ENCODE measurements around the gene ZFX. TPM values are rescaled to one million over a fixed set of nuclear protein-coding genes. Genes with fewer than 3 reads are reported as not detected.

Gene ZFX
- total RNA-seq, 2 experiments from 2014 or later: 44.4 to 44.5 TPM

GRCh38 chrX:24253030-24253429 lies 103.5 kb downstream of the ZFX start:
- no peak overlapping the region for H3K4me3 Mint-ChIP-seq
- H3K27me3 Mint-ChIP-seq (ENCODE audit: low read depth): peaks cover 3% of the 10 kb centered on the region
- H3K36me3 Mint-ChIP-seq (ENCODE audit: low read depth): no peaks in the 10 kb centered on the region
- no peaks in the 10 kb centered on the region for H3K9me3 Mint-ChIP-seq (ENCODE audit: insufficient read depth)
- POLR2A ChIA-PET: no interaction called here
- no peak overlapping the region for H3K27ac Mint-ChIP-seq
- no peaks in the 10 kb centered on the region for H3K4me1 Mint-ChIP-seq (ENCODE audit: low read depth)
- DNase-seq (no peak), ATAC-seq (no peak)
- CTCF ChIA-PET: no interaction called here

- CTCF ChIA-PET: no interaction called here
- no peaks in the 10 kb centered on the region for H3K36me3 Mint-ChIP-seq (ENCODE audit: low read depth)
- peaks cover 3% of the 10 kb centered on the region for H3K27me3 Mint-ChIP-seq (ENCODE audit: low read depth)
Observed at GRCh38 chrX:24253469-24253868, 103.9 kb downstream of the ZFX start.

GRCh38 chrX:24257011-24257410 lies 107.5 kb downstream of the ZFX start:
- ATAC-seq (no peak), DNase-seq (no peak)
- no peak overlapping the region for H3K4me3 Mint-ChIP-seq
- no peaks in the 10 kb centered on the region for H3K27me3 Mint-ChIP-seq (ENCODE audit: low read depth)
- H3K4me1 Mint-ChIP-seq (ENCODE audit: low read depth): peaks cover 16% of the 10 kb centered on the region
- H3K27ac Mint-ChIP-seq: no peak overlapping the region
- ChIA-PET CTCF (no interaction called here), POLR2A (no interaction called here)
- no peaks in the 10 kb centered on the region for H3K36me3 Mint-ChIP-seq (ENCODE audit: low read depth)
- no peaks in the 10 kb centered on the region for H3K9me3 Mint-ChIP-seq (ENCODE audit: insufficient read depth)

More at GRCh38 chrX:24253469-24253868, 103.9 kb downstream of the ZFX start:
- Mint-ChIP-seq H3K4me1 (ENCODE audit: low read depth) (no peaks in the 10 kb centered on the region), H3K27ac (no peak overlapping the region), H3K4me3 (no peak overlapping the region), H3K9me3 (ENCODE audit: insufficient read depth) (no peaks in the 10 kb centered on the region)
- ATAC-seq (no peak), DNase-seq (no peak)
- POLR2A ChIA-PET: no interaction called here

GRCh38 chrX:24259544-24260240 lies 110.2 kb downstream of the ZFX start:
- no peaks in the 10 kb centered on the region for H3K36me3 Mint-ChIP-seq (ENCODE audit: low read depth)
- no peak overlapping the region for H3K27ac Mint-ChIP-seq
- H3K4me3 Mint-ChIP-seq: no peak overlapping the region
- DNase-seq: peak; percentile 38
- no peak for ATAC-seq
- H3K4me1 Mint-ChIP-seq (ENCODE audit: low read depth): peaks cover 23% of the 10 kb centered on the region
- ChIA-PET CTCF (interaction anchor here (0.9 to 3.0 kb wide), 11 partner anchors 9 to 241 kb away, joined by 3 to 14 read pairs (median 4); no protein-coding TSS in a partner anchor), POLR2A (no interaction called here)
- no peaks in the 10 kb centered on the region for H3K9me3 Mint-ChIP-seq (ENCODE audit: insufficient read depth)
- no peaks in the 10 kb centered on the region for H3K27me3 Mint-ChIP-seq (ENCODE audit: low read depth)

- peak overlapping the region; percentile 84 for H3K27ac Mint-ChIP-seq
- no peaks in the 10 kb centered on the region for H3K9me3 Mint-ChIP-seq (ENCODE audit: insufficient read depth)
- CTCF ChIA-PET: interaction anchor here (0.9 to 3.0 kb wide), 7 partner anchors 18 to 239 kb away, joined by 3 to 14 read pairs (median 6); no protein-coding TSS in a partner anchor
- POLR2A ChIA-PET: no interaction called here
- DNase-seq (peak; percentile 48), ATAC-seq (peak; percentile 79)
- H3K4me1 Mint-ChIP-seq (ENCODE audit: low read depth): peaks cover 23% of the 10 kb centered on the region
- peak overlapping the region; percentile 26 for H3K4me3 Mint-ChIP-seq
- no peaks in the 10 kb centered on the region for H3K36me3 Mint-ChIP-seq (ENCODE audit: low read depth)
- no peaks in the 10 kb centered on the region for H3K27me3 Mint-ChIP-seq (ENCODE audit: low read depth)
Observed at GRCh38 chrX:24260842-24261550, 111.5 kb downstream of the ZFX start.

GRCh38 chrX:24262309-24262708 lies 112.8 kb downstream of the ZFX start:
- Mint-ChIP-seq H3K4me1 (ENCODE audit: low read depth) (peaks cover 23% of the 10 kb centered on the region), H3K9me3 (ENCODE audit: insufficient read depth) (no peaks in the 10 kb centered on the region), H3K4me3 (no peak overlapping the region), H3K36me3 (ENCODE audit: low read depth) (no peaks in the 10 kb centered on the region), H3K27me3 (ENCODE audit: low read depth) (no peaks in the 10 kb centered on the region), H3K27ac (no peak overlapping the region)
- CTCF ChIA-PET: no interaction called here
- POLR2A ChIA-PET: no interaction called here
- no peak for ATAC-seq
- DNase-seq: no peak

- no peaks in the 10 kb centered on the region for H3K27me3 Mint-ChIP-seq (ENCODE audit: low read depth)
Observed at GRCh38 chrX:24264383-24264782, 114.9 kb downstream of the ZFX start.

More at GRCh38 chrX:24264383-24264782, 114.9 kb downstream of the ZFX start:
- ATAC-seq (no peak), DNase-seq (no peak)
- Mint-ChIP-seq H3K4me1 (ENCODE audit: low read depth) (peaks cover 23% of the 10 kb centered on the region), H3K36me3 (ENCODE audit: low read depth) (no peaks in the 10 kb centered on the region), H3K4me3 (no peak overlapping the region), H3K27ac (no peak overlapping the region), H3K9me3 (ENCODE audit: insufficient read depth) (no peaks in the 10 kb centered on the region)
- ChIA-PET CTCF (no interaction called here), POLR2A (no interaction called here)

Other genes with a start within 250 kb of the ZFX start
- 10 to 100 TPM; 28.3 to 33.1 TPM for gene APOO, start 241.8 kb upstream of the ZFX start, total RNA-seq
- gene CXorf58, start 241.7 kb upstream of the ZFX start, total RNA-seq: under 1 TPM; 0.21 to 0.31 TPM
- gene KLHL15, start 122.5 kb upstream of the ZFX start, total RNA-seq: 10 to 100 TPM; 10.1 to 11.1 TPM
- 100 to 1,000 TPM; 187 to 197 TPM for gene EIF2S3, start 94.8 kb upstream of the ZFX start, total RNA-seq
- gene SUPT20HL2, start 164.3 kb downstream of the ZFX start, total RNA-seq: not detected
- not detected for gene SUPT20HL1, start 210.9 kb downstream of the ZFX start, total RNA-seq

Measured in activated CD8-positive, alpha-beta T cell treated with anti-CD3 and anti-CD28 coated beads, Interleukin-2, amount 10 ng/mL, durations not matched to agents 7 days and 5 days (primary cell).